Measurements from ENCODE around the gene SMARCD2. TPM values are rescaled to one million over a fixed set of nuclear protein-coding genes. Genes with fewer than 3 reads are reported as not detected.

Gene SMARCD2
- total and polyA plus RNA-seq, 2 of the 13 experiments (the other 11 are each of a cell fraction or from before 2014, with no cell fraction given): 122 to 150 TPM

- TF ChIP-seq ATM (IDR thresholded peaks at IDR 0.05; ENCODE audit: borderline replicate concordance) (no peak), ZMYM4 (CRISPR knock-in tag; IDR thresholded peaks at IDR 0.05) (peak; percentile 63)
Measured at GRCh38 chr17:63854709-63855108, 12.2 kb upstream of the SMARCD2 start (continued).

- FAIRE-seq (no peak), ATAC-seq (no peak), DNase-seq (ENCODE audit: low spot score) (no peak)
- intact Hi-C loops (cut with micrococcal nuclease; ENCODE audit: unreplicated experiment): no loop called here
- Histone ChIP-seq H4K20me1 (ENCODE audit: insufficient read depth, low read length) (no peaks in the 10 kb centered on the region), H3K27ac (ENCODE audit: extremely low read length, insufficient read depth, low read length) (no peak overlapping the region), H3K4me2 (ENCODE audit: low read depth, low read length) (peak overlapping the region; percentile 68; the same call in 1 of the 2 replicates), H3K4me3 (replicated peaks in 1 of 3; ENCODE audit: insufficient read depth in 1 of 3, low read depth in 2 of 3, low read length in 3 of 3) (no peak overlapping the region), H3K4me1 (ENCODE audit: insufficient read depth, low read length) (peaks cover 56% of the 10 kb centered on the region), H3K9ac (ENCODE audit: insufficient read depth, low read depth, low read length) (no peak overlapping the region), H2AFZ (ENCODE audit: low read length) (no peak overlapping the region), H3K79me2 (ENCODE audit: insufficient read depth, low read length) (no peaks in the 10 kb centered on the region), H3K27me3 (ENCODE audit: control insufficient read depth in 1 of 2, insufficient read depth in 2 of 2, low read length in 2 of 2) (no peaks in the 10 kb centered on the region), H3K36me3 (replicated peaks in 1 of 2; ENCODE audit: control insufficient read depth in 1 of 2, insufficient read depth in 2 of 2, low read length in 2 of 2) (no peaks in the 10 kb centered on the region), H3K9me3 (ENCODE audit: low read length) (no peaks in the 10 kb centered on the region)
- POLR2A ChIA-PET: interaction anchor here (1.4 kb wide), 1 partner anchor 10 kb away, joined by 5 read pairs; the partner anchor contains the start of gene SMARCD2
- 72% methylated on average over 2 of the region's 2 CpGs for WGBS (ENCODE audit: low lambda C conversion rate)
- CTCF ChIA-PET (ENCODE audit: low intra/inter-chr PET ratio, low total read pairs): no interaction called here
- in situ Hi-C loops (cut with HindIII; ENCODE audit: extremely low pct_ligation_motif_present, low pct_unique_long_range_greater_than_20kb): no loop called here
- TF ChIP-seq ZNF770 (CRISPR knock-in tag; IDR thresholded peaks at IDR 0.05): peak; percentile 8; the same call in 1 of the 2 replicates
- TF ChIP-seq ZNF121 (CRISPR knock-in tag; IDR thresholded peaks at IDR 0.05): peak; percentile 90
- TF ChIP-seq ARNTL (CRISPR knock-in tag; IDR thresholded peaks at IDR 0.05): no peak
- BruUV-seq (replicated peaks): no TSS peak
Measured at GRCh38 chr17:63853260-63853659, 10.8 kb upstream of the SMARCD2 start.

- Histone ChIP-seq H3K36me3 (replicated peaks in 1 of 2; ENCODE audit: control insufficient read depth in 1 of 2, insufficient read depth in 2 of 2, low read length in 2 of 2) (no peaks in the 10 kb centered on the region), H3K4me2 (ENCODE audit: low read depth, low read length) (no peak overlapping the region), H3K9me3 (ENCODE audit: low read length) (no peaks in the 10 kb centered on the region), H3K4me3 (replicated peaks in 1 of 3; ENCODE audit: insufficient read depth in 1 of 3, low read depth in 2 of 3, low read length in 3 of 3) (no peak overlapping the region), H3K9ac (ENCODE audit: insufficient read depth, low read depth, low read length) (no peak overlapping the region), H2AFZ (ENCODE audit: low read length) (no peak overlapping the region), H3K27me3 (ENCODE audit: control insufficient read depth in 1 of 2, insufficient read depth in 2 of 2, low read length in 2 of 2) (no peaks in the 10 kb centered on the region), H3K79me2 (ENCODE audit: insufficient read depth, low read length) (no peaks in the 10 kb centered on the region), H4K20me1 (ENCODE audit: insufficient read depth, low read length) (no peaks in the 10 kb centered on the region), H3K27ac (ENCODE audit: extremely low read length, insufficient read depth, low read length) (no peak overlapping the region), H3K4me1 (ENCODE audit: insufficient read depth, low read length) (peaks cover 44% of the 10 kb centered on the region)
- in situ Hi-C loops (cut with HindIII; ENCODE audit: extremely low pct_ligation_motif_present, low pct_unique_long_range_greater_than_20kb) (no loop called here), intact Hi-C loops (cut with micrococcal nuclease; ENCODE audit: unreplicated experiment) (no loop called here)
- TF ChIP-seq ZBTB38 (CRISPR knock-in tag; IDR thresholded peaks at IDR 0.05): 0 out of 2 replicates have a peak, but pooled peaks have one; percentile 23
- TF ChIP-seq PCBP1 (IDR thresholded peaks at IDR 0.05; ENCODE audit: borderline replicate concordance, low read depth, low read length): 0 out of 2 replicates have a peak, but pooled peaks have one; percentile 81
- TF ChIP-seq SKI (IDR thresholded peaks at IDR 0.05; ENCODE audit: partially characterized antibody): no peak
- 80% methylated on average over 9 of the region's 9 CpGs for WGBS (ENCODE audit: low lambda C conversion rate)
- no TSS peak for BruUV-seq (replicated peaks)
- CTCF ChIA-PET (ENCODE audit: low intra/inter-chr PET ratio, low total read pairs): no interaction called here
- DNase-seq (ENCODE audit: low spot score): no peak
- POLR2A ChIA-PET: no interaction called here
- no peak for ATAC-seq
- no peak for FAIRE-seq
Measured at GRCh38 chr17:63850401-63850800, 7.9 kb upstream of the SMARCD2 start.
